Skeletal muscle satellite cell (primary cell): ENCODE data around the gene UNC5B.
"Not testable (repeated sequence)": the region's sequence is repeated elsewhere in the genome, so short reads cannot be mapped to it uniquely, and the experiment has no call there.

Source experiments
- H3K27me3 ChIP-seq: 2 replicates; pipeline ENCODE4 v1.7.0; 2013; ENCODE audit warnings: low read length; ENCODE audit not compliant: control insufficient read depth, insufficient read depth
- H3K36me3 ChIP-seq: 2 replicates; pipeline ENCODE4 v1.7.0; 2013; ENCODE audit warnings: mild to moderate bottlenecking, control low read depth, low read length; ENCODE audit not compliant: insufficient read depth
- H3K4me1 ChIP-seq: 2 replicates; pipeline ENCODE4 v1.7.0; 2013; ENCODE audit warnings: low read length; ENCODE audit not compliant: control insufficient read depth, insufficient read depth
- H3K4me2 ChIP-seq: 2 replicates; pipeline ENCODE4 v1.7.0; 2013; ENCODE audit warnings: mild to moderate bottlenecking, low read length
- H3K4me3 ChIP-seq: 2 replicates; pipeline ENCODE4 v1.7.0; 2013; ENCODE audit warnings: low read length
- H3K9ac ChIP-seq: 2 replicates; pipeline ENCODE4 v1.7.0; 2013; ENCODE audit warnings: mild to moderate bottlenecking, low read depth, low read length, moderate library complexity
- H3K9me3 ChIP-seq: replicated peaks from 2 replicates; pipeline ENCODE4 v1.7.0; 2013; ENCODE audit warnings: mild to moderate bottlenecking, control low read depth, low read length

UNC5B gene

GRCh38 chr10:71294091-71294561 lies 81.8 kb downstream of the UNC5B start:
- no peak overlapping the region for H3K4me3 ChIP-seq
- H3K4me2 ChIP-seq, result no peak overlapping the region
- no peaks in the 10 kb centered on the region for H3K36me3 ChIP-seq
- no peaks in the 10 kb centered on the region for H3K27me3 ChIP-seq
- H3K4me1 ChIP-seq, result peaks cover 9% of the 10 kb centered on the region
- H3K9ac ChIP-seq, result no peak overlapping the region
- H3K9me3 ChIP-seq, result no peaks in the 10 kb centered on the region

- Histone ChIP-seq H3K9me3 (no peaks in the 10 kb centered on the region), H3K36me3 (no peaks in the 10 kb centered on the region), H3K9ac (no peak overlapping the region), H3K4me1 (peaks cover 7% of the 10 kb centered on the region), H3K27me3 (no peaks in the 10 kb centered on the region), H3K4me3 (no peak overlapping the region), H3K4me2 (no peak overlapping the region)
Observed at GRCh38 chr10:71294856-71295255, 82.5 kb downstream of the UNC5B start.

GRCh38 chr10:71295641-71296040 lies 83.3 kb downstream of the UNC5B start:
- H3K9ac ChIP-seq, result no peak overlapping the region
- no peak overlapping the region for H3K4me2 ChIP-seq
- H3K4me3 ChIP-seq, result no peak overlapping the region
- peaks cover 6% of the 10 kb centered on the region for H3K4me1 ChIP-seq
- H3K9me3 ChIP-seq, result no peaks in the 10 kb centered on the region
- no peaks in the 10 kb centered on the region for H3K36me3 ChIP-seq
- no peaks in the 10 kb centered on the region for H3K27me3 ChIP-seq

- H3K4me1 ChIP-seq, result peaks cover 2% of the 10 kb centered on the region
- H3K36me3 ChIP-seq, result no peaks in the 10 kb centered on the region
- H3K9me3 ChIP-seq, result no peaks in the 10 kb centered on the region
- no peak overlapping the region for H3K9ac ChIP-seq
- no peak overlapping the region for H3K4me2 ChIP-seq
- no peaks in the 10 kb centered on the region for H3K27me3 ChIP-seq
- no peak overlapping the region for H3K4me3 ChIP-seq
Observed at GRCh38 chr10:71296086-71296485, 83.7 kb downstream of the UNC5B start.

- not testable (repeated sequence) for H3K4me3 ChIP-seq, H3K4me2 ChIP-seq, H3K4me1 ChIP-seq, H3K27me3 ChIP-seq, H3K9ac ChIP-seq, H3K9me3 ChIP-seq, H3K36me3 ChIP-seq
Observed at GRCh38 chr10:71296811-71297210, 84.4 kb downstream of the UNC5B start.

GRCh38 chr10:71297343-71297742 lies 85.0 kb downstream of the UNC5B start:
- Histone ChIP-seq H3K4me2 (no peak overlapping the region), H3K4me3 (no peak overlapping the region), H3K27me3 (no peaks in the 10 kb centered on the region), H3K36me3 (no peaks in the 10 kb centered on the region), H3K9ac (no peak overlapping the region), H3K4me1 (no peaks in the 10 kb centered on the region), H3K9me3 (no peaks in the 10 kb centered on the region)

- H3K4me2 ChIP-seq, result no peak overlapping the region
- H3K9ac ChIP-seq, result no peak overlapping the region
- no peaks in the 10 kb centered on the region for H3K4me1 ChIP-seq
- no peaks in the 10 kb centered on the region for H3K9me3 ChIP-seq
- no peaks in the 10 kb centered on the region for H3K27me3 ChIP-seq
- no peak overlapping the region for H3K4me3 ChIP-seq
- no peaks in the 10 kb centered on the region for H3K36me3 ChIP-seq
Observed at GRCh38 chr10:71299071-71299785, 86.9 kb downstream of the UNC5B start.

- H3K9ac ChIP-seq, result no peak overlapping the region
- no peaks in the 10 kb centered on the region for H3K9me3 ChIP-seq
- no peaks in the 10 kb centered on the region for H3K36me3 ChIP-seq
- H3K4me3 ChIP-seq, result no peak overlapping the region
- H3K4me1 ChIP-seq, result no peaks in the 10 kb centered on the region
- no peaks in the 10 kb centered on the region for H3K27me3 ChIP-seq
- H3K4me2 ChIP-seq, result no peak overlapping the region
Observed at GRCh38 chr10:71300555-71301370, 88.4 kb downstream of the UNC5B start.

- H3K4me1 ChIP-seq, result no peaks in the 10 kb centered on the region
- no peaks in the 10 kb centered on the region for H3K9me3 ChIP-seq
- no peak overlapping the region for H3K4me2 ChIP-seq
- H3K9ac ChIP-seq, result no peak overlapping the region
- H3K36me3 ChIP-seq, result no peaks in the 10 kb centered on the region
- no peak overlapping the region for H3K4me3 ChIP-seq
- no peaks in the 10 kb centered on the region for H3K27me3 ChIP-seq
Observed at GRCh38 chr10:71301371-71301916, 89.1 kb downstream of the UNC5B start.

GRCh38 chr10:71302451-71302850 lies 90.1 kb downstream of the UNC5B start:
- Histone ChIP-seq H3K27me3 (no peaks in the 10 kb centered on the region), H3K4me1 (no peaks in the 10 kb centered on the region), H3K9me3 (no peaks in the 10 kb centered on the region), H3K4me3 (no peak overlapping the region), H3K4me2 (no peak overlapping the region), H3K36me3 (no peaks in the 10 kb centered on the region), H3K9ac (no peak overlapping the region)

GRCh38 chr10:71302874-71303568 lies 90.7 kb downstream of the UNC5B start:
- Histone ChIP-seq H3K27me3 (no peaks in the 10 kb centered on the region), H3K36me3 (no peaks in the 10 kb centered on the region), H3K4me3 (no peak overlapping the region), H3K9ac (no peak overlapping the region), H3K4me2 (no peak overlapping the region), H3K4me1 (no peaks in the 10 kb centered on the region), H3K9me3 (no peaks in the 10 kb centered on the region)
